Thoracic aorta (tissue), 2 donors: ENCODE data around the gene C1QL1. TPM values are rescaled to one million over a fixed set of nuclear protein-coding genes. Genes with fewer than 3 reads are reported as not detected.

Source experiments
- ATAC-seq: fragments of 150-250 bp; one replicate; pipeline ENCODE4 v1.8.0; 2017; ENCODE audit warnings: low read depth; ENCODE audit not compliant: insufficient number of reproducible peaks, low FRiP score
- DNase-seq: peaks from one replicate; pipeline ENCODE4 v3.0.0-alpha.2; 2020; ENCODE audit warnings: low spot score
- H3K27ac ChIP-seq, 2 donors: fragments of 200-600 bp; sonication (generic); 1 replicate in 1 of 2; 2 replicates in 1 of 2; pipeline ENCODE4 v1.5.1; 2016; ENCODE audit warnings: mild to moderate bottlenecking in 2 of 2, moderate library complexity in 2 of 2
- H3K27me3 ChIP-seq: fragments of 200-600 bp; sonication (generic); replicated peaks from 2 replicates; pipeline ENCODE4 v1.6.0; 2016; ENCODE audit warnings: mild to moderate bottlenecking; ENCODE audit not compliant: insufficient read depth
- H3K36me3 ChIP-seq: fragments of 200-600 bp; sonication (generic); one replicate; pipeline ENCODE4 v1.5.1; 2016
- H3K4me1 ChIP-seq, 2 donors: fragments of 200-600 bp; sonication (generic); 1 replicate in 1 of 2; 2 replicates in 1 of 2; pipeline versions ENCODE4 v1.5.1 to v1.6.0; 2016; ENCODE audit warnings: low read depth in 2 of 2, mild to moderate bottlenecking in 1 of 2; ENCODE audit not compliant: control insufficient read depth in 1 of 2
- H3K4me3 ChIP-seq: fragments of 200-600 bp; sonication (generic); 2 replicates; pipeline ENCODE4 v1.5.1; 2016; ENCODE audit warnings: mild to moderate bottlenecking
- H3K9me3 ChIP-seq: fragments of 200-600 bp; sonication (generic); 2 replicates; pipeline ENCODE4 v1.5.1; 2016
- total RNA-seq, 2 donors: library from RNA; depleted of rRNA; stranded (reverse); fragments of >200 nt; gene quantifications; one replicate each; pipeline versions ENCODE4 v1.1.0 to v1.2.3, GENCODE V29; 2016
- TF ChIP-seq, protein P1 (sequence below): fragments of 200-600 bp; sonication (generic); IDR thresholded peaks from one replicate; pipeline ENCODE4 v1.5.1; 2019; ENCODE audit warnings: antibody characterized with exemption

Gene C1QL1
- total RNA-seq, 2 donors from 2014 or later, result 0.68 TPM; not detected in 1

DNA sequence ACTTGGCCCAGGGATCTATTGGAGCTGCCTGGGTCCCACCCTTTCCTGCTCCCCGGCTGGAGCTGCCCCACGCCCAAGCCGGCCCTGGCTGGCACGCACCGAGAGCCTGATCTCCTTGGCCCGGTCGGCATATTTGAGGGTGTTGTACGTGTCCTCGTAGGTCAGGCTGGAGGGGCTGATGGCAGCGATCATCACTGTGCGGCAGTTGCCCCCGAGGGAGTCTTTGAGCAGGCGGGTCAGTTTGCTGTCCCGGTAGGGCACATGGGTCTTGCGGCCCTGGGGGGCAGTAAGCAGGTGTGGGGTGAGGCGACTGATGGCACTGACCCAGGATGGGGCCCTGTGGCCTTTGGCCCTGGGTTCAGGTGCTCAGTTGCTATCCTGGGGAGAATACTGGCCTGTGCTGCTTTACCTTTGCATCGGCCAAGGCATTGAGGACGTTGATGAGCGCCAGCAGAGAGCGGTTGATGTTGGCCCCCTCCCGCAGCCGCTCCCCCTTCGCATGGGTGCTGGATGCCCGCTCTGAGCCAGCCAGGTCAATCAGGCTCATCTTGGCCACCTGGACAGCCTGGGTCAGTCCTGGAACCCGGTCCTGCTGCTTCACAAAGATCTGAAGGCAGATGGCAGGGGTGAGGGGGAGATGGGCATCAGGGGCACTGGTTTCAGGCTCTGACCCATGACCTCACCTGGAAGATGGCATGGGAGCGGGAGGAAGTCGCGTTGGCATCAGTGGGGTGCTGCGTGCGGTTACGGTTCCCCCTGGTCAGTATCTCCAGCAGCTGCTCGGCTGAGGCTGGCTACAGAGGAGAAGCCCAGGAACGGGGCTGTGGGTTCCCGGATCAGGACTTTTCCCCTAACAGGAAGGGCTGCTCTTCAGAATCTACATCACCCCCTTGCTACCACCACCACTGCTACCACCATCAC lies 34.0 kb downstream of the C1QL1 start:
- H3K27me3 ChIP-seq, result no peaks in the 10 kb centered on the region
- no peaks in the 10 kb centered on the region for H3K4me1 ChIP-seq
- TF ChIP-seq, protein P1, sequence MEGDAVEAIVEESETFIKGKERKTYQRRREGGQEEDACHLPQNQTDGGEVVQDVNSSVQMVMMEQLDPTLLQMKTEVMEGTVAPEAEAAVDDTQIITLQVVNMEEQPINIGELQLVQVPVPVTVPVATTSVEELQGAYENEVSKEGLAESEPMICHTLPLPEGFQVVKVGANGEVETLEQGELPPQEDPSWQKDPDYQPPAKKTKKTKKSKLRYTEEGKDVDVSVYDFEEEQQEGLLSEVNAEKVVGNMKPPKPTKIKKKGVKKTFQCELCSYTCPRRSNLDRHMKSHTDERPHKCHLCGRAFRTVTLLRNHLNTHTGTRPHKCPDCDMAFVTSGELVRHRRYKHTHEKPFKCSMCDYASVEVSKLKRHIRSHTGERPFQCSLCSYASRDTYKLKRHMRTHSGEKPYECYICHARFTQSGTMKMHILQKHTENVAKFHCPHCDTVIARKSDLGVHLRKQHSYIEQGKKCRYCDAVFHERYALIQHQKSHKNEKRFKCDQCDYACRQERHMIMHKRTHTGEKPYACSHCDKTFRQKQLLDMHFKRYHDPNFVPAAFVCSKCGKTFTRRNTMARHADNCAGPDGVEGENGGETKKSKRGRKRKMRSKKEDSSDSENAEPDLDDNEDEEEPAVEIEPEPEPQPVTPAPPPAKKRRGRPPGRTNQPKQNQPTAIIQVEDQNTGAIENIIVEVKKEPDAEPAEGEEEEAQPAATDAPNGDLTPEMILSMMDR, result no peak
- no peak for DNase-seq
- H3K4me3 ChIP-seq, result no peak overlapping the region
- H3K27ac ChIP-seq, result no peak overlapping the region
- H3K9me3 ChIP-seq, result no peaks in the 10 kb centered on the region
- no peaks in the 10 kb centered on the region for H3K36me3 ChIP-seq
- ATAC-seq, result no peak

DNA sequence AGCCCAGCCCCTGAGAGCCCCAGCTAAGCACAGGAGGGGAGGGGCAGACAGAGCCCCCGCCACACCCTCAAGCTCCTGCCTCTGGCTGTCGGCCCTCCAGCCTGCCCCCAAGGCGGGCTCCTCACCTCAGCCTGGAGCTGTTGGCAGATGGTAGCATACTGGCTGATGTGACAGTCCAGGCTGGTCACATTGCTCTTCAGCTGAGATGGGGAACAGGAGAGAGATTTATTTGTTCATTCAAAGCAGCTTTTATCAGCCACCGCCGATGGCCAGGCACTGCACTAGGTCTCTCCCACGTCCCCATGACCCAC lies 35.4 kb downstream of the C1QL1 start:
- Histone ChIP-seq H3K27ac (no peak overlapping the region), H3K36me3 (no peaks in the 10 kb centered on the region), H3K9me3 (no peaks in the 10 kb centered on the region), H3K27me3 (no peaks in the 10 kb centered on the region), H3K4me1 (no peaks in the 10 kb centered on the region), H3K4me3 (no peak overlapping the region)
- ATAC-seq (no peak), DNase-seq (no peak)
- TF ChIP-seq, protein P1, result no peak

DNA sequence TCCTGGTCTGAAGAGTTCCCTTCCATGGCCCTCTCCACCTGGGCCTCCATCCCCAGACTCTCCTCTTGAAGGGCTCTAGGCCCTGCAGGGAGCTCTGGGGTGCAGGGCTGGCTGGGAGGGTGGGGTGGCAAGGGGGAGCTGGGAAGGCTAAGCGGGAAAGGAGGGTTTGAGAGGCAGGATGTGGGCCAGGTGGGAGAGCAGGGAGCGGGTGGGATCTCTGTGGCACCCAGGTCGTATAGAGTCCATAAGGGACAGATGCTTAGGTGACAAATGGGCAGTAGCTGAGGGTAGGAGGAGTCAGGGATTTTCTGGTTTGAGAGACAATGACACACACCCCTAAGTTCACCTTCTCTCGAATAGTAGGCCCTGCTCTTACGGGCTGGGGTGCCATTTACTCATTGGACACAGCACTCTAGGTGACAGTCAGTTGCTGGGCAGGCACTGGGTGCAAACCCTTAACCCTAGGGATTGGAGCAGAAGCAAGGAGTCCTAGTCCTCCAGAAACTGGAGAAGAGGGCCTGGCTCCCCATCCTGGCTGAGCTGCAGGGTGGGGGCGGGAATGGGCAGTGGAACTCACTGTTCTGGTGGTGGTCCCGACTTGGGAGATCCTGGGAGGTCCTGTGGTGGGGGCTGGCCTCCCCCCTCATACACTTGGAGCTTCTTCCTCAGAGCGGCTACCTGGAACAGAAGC lies 35.9 kb downstream of the C1QL1 start:
- ATAC-seq, result no peak

DNA sequence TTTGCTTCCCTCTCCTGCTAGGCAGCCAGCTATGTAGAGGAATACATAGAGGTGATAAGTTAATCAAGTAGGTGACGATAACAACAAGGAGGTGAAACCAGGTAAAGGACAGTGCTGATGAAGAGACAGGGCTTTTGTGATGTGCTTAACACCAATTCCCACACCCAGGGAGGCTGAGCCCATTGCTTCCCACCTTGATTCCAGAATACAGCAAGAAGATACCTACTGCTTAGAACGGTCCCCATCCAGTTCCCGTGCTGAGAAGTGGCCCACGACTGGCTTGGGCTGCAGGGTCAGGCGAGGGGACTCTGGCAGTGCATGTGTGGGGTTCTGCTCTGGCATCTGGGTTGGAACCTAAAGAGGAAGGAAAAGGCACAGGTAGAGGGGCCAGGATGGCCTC lies 36.7 kb downstream of the C1QL1 start:
- Histone ChIP-seq H3K4me1 (no peaks in the 10 kb centered on the region), H3K27ac (no peak overlapping the region), H3K4me3 (no peak overlapping the region), H3K27me3 (no peaks in the 10 kb centered on the region), H3K9me3 (no peaks in the 10 kb centered on the region), H3K36me3 (no peaks in the 10 kb centered on the region)
- no peak for DNase-seq
- no peak for ATAC-seq
- TF ChIP-seq, protein P1, result no peak

More for the DNA sequence above, 35.9 kb downstream of the C1QL1 start:
- Histone ChIP-seq H3K9me3 (no peaks in the 10 kb centered on the region), H3K4me3 (no peak overlapping the region), H3K36me3 (no peaks in the 10 kb centered on the region), H3K4me1 (no peaks in the 10 kb centered on the region), H3K27me3 (no peaks in the 10 kb centered on the region), H3K27ac (no peak overlapping the region)
- no peak for DNase-seq
- TF ChIP-seq, protein P1, result no peak

DNA sequence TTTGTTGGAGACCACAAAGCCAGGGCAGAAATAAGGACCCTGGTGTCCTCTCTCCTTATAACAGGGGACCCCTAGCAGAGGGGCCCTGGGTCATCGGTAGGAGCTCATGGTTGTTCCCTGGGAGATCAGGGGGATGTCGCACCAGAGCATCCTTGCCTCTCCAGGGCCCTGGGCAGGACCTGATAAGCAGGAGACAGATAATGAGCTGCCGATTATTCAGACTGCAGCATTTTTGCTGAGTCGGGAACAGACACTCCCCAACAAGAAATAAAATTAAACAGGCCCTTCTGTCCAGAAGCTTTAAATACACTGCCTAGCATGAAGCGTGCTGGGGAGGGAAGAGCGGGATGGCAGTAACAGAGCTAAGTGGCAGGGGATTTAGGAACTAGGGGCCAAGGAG lies 37.4 kb downstream of the C1QL1 start:
- H3K27ac ChIP-seq, result no peak overlapping the region
- DNase-seq, result no peak
- TF ChIP-seq, protein P1, result no peak
- H3K27me3 ChIP-seq, result no peaks in the 10 kb centered on the region
- no peak overlapping the region for H3K4me3 ChIP-seq
- H3K36me3 ChIP-seq, result no peaks in the 10 kb centered on the region
- no peaks in the 10 kb centered on the region for H3K9me3 ChIP-seq
- ATAC-seq, result no peak
- no peaks in the 10 kb centered on the region for H3K4me1 ChIP-seq
